Left cardiac atrium (tissue), 4 donors: ENCODE data around the gene TIMM17A. TPM values are rescaled to one million over a fixed set of nuclear protein-coding genes. Genes with fewer than 3 reads are reported as not detected.
A peak's percentile ranks its signal among the peaks of the same experiment; 100 is the strongest.

ENCODE experiments used
- ATAC-seq, 2 donors: fragments of 200-7000 bp; cut with Tn5 transposase; one replicate each; pipeline ENCODE4 v1.9.1; 2020; ENCODE audit warnings: mild to moderate bottlenecking in 2 of 2, moderate library complexity in 2 of 2
- DNase-seq: peaks from one replicate; pipeline ENCODE4 v3.0.0-alpha.2; 2020
- intact Hi-C, 2 donors: fragments of 100-400 bp; cut with DNase I; formaldehyde crosslinking; loops; one replicate each; pipeline versions ENCODE4 v1.14.1 to v1.15.1; 2022 to 2023
- long read RNA-seq: library from polyadenylated mRNA; unstranded; transcript quantifications from one replicate; pipeline ENCODE4 v2.0.0, GENCODE V29; 2021
- total RNA-seq, 2 donors: library from RNA; stranded (reverse); fragmentation: NEBNext Ultra II Directional; extraction: Animal tissue kit (Norgen Biotek cat#: 25700); gene quantifications; one replicate each; pipeline ENCODE4 v1.2.1, GENCODE V29; 2021
- donor health status: DM: no; HTN: yes; CAD: no.
- donor health status: DM: no; HTN: yes; CAD: no; lungs with severe emphysema.
- donor health status: DM: yes; HTN: yes; CAD: no.
- donor health status: Dilated cardiomyopathy.

The TIMM17A gene
- total RNA-seq = 10 to 100 TPM; 64.7 to 94.4 TPM
- long read RNA-seq, transcript TIMM17A-201 (6 exons, 1,659 nt) = major isoform, 67 of 76 reads
- long read RNA-seq, partial matches to known transcripts = 1 of 76 reads
- long read RNA-seq, other reads (novel, unspliced or antisense) = 8 of 76 reads

DNA sequence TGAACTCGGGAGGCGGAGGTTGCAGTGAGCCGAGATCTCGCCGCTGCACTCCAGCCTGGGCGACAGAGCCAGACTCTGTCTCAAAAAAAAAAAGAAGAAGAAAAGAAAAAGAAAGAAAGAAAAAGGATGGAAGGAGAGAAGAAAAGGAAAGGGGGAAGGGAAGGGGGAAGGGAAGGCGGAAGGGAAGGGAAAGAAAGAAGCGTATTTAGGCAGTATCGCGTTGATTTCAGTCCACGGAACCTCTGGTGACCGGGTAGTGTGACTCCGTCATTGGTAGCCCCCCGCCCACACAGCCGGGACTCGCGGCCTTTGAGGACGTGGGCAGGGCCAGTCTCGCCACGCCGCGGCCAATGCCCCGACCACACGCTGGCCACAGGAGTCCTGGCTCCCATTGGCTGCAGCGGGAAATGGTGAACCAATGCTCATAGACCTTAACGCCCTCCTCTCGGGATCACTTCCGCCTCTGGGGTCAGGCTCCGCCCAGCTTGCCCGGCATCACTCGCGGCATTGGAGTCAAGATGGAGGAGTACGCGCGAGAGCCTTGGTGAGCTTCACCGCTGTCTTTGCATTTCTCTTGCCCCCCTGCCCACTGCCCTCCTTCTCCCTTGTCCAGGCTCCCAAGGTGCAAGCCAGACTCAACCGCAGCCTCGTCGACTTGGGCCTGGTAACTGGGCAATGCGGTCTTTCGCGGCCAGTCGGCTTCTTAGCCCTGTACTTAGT is at the start of gene TIMM17A:
Gene TIMM17A (plus strand): TSS at position 495 of the 720 bp plus-strand sequence. CDS start 24 bp downstream, at position 519.
- intact Hi-C loops = no loop called here
- ATAC-seq (peak; percentile 100), DNase-seq (peak; percentile 98)

- DNase-seq (no peak), ATAC-seq (no peak)
- intact Hi-C loops = no loop called here
Measured at GRCh38 chr1:201906336-201906735, 49.0 kb upstream of the TIMM17A start.

DNA sequence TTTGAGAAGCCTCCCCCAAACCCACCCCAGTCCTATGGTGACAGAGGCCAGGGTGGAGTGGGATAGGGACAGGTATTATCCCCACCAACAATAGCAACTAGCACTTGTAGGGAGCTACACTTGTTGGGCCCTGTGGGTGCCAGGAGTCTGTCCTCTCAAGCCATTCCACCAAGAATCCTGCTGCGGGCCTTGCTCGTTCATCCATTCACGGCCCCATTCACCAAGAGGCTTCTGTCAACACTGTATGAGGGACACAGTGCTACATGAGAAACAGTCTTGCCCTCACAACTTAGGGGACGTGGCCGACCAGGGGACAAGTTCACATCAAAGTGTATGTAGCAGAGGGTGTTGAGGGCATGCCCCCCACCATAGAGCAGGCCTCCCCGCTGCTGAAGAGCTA is 47.7 kb upstream of the TIMM17A start:
- ATAC-seq (no peak), DNase-seq (no peak)
- intact Hi-C loops = no loop called here

- DNase-seq (no peak), ATAC-seq (no peak)
- intact Hi-C loops = no loop called here
Measured at GRCh38 chr1:201911826-201912571, 43.3 kb upstream of the TIMM17A start.

GRCh38 chr1:201912832-201913231 is 42.5 kb upstream of the TIMM17A start:
- DNase-seq (no peak), ATAC-seq (no peak)
- intact Hi-C loops = no loop called here

GRCh38 chr1:201914456-201915235 is 40.7 kb upstream of the TIMM17A start:
- no peak for ATAC-seq
- DNase-seq = no peak
- intact Hi-C loops = no loop called here

GRCh38 chr1:201916649-201917249 is 38.6 kb upstream of the TIMM17A start:
- intact Hi-C loops = no loop called here
- DNase-seq (peak; percentile 76), ATAC-seq (peak; percentile 64 to 79)

DNA sequence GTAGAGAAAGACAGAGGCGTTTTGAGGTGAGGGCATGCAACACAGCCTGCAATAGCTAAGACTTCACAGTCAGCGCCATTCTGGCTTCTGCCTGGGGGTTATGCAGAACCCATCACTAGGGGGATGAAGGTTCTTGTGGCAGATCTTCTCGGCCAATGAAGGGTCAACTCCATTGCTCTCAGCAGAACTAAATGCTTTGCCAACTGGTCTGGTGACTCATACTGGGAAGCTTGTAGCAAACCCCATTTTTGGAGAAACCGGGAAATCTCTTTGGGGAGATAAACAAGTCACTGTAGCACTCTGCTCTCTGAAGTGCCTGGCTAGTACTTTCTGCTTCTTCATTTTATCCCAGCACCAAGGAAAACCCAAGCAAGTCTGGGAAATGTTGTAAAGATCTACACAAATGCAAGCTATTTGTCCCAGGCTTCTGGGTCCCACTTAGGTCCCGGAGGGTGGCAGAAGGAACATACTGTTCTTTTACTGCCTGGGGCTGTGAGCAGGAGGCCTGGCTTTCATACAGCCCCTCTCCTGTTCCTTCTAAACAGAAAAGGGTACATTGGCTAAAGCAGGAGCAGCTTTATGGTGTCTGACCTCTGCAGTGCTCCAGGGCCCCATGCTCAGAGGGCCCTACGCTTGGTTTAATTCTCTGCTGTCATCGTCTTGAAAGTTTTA is 37.8 kb upstream of the TIMM17A start:
- ATAC-seq (peak; percentile 74 to 87), DNase-seq (no peak)
- intact Hi-C loops = no loop called here

GRCh38 chr1:201918343-201918742 is 37.0 kb upstream of the TIMM17A start:
- intact Hi-C loops = no loop called here
- DNase-seq (no peak), ATAC-seq (no peak)

DNA sequence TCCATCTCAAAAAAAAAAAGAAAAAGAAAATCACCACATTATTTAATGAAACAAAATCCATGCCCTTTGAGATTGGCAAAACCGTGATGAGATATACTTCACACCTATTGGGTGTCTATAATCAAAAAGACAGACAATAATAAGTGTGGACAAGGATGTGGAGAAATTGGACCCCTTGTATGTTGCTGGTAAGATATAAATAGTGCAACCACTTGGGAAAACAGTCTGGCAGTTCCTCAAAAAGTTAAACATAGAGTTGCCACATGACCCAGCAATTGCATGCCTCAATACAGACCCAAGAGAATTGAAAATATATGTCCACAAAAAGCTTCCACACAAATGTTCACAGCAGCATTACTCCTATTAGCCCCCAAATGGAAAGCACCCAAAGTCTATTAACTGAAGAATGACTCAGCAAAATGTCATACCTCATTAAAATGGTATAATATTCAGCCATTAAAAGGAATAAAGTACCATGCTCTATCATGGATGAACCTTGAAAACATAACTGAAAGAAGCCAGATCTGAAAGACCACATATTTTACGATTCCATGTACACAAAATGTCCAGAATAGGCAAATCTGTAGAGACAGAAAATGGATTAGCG is 33.2 kb upstream of the TIMM17A start:
- intact Hi-C loops = no loop called here
- no peak for ATAC-seq
- DNase-seq = no peak

DNA sequence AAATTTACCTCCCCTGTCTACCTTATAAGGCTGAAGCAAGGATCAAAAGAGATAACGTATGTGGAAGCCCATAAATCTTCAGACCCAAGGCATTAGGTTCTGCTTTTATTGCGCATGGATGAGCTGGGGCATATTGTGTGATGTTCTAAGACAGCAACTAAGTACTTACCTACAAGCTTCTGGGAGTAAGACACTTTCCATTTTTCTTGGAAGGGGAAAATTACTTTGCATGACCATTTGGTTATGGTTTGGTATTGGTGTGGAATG is 30.1 kb upstream of the TIMM17A start:
- DNase-seq (no peak), ATAC-seq (no peak)
- intact Hi-C loops = no loop called here

DNA sequence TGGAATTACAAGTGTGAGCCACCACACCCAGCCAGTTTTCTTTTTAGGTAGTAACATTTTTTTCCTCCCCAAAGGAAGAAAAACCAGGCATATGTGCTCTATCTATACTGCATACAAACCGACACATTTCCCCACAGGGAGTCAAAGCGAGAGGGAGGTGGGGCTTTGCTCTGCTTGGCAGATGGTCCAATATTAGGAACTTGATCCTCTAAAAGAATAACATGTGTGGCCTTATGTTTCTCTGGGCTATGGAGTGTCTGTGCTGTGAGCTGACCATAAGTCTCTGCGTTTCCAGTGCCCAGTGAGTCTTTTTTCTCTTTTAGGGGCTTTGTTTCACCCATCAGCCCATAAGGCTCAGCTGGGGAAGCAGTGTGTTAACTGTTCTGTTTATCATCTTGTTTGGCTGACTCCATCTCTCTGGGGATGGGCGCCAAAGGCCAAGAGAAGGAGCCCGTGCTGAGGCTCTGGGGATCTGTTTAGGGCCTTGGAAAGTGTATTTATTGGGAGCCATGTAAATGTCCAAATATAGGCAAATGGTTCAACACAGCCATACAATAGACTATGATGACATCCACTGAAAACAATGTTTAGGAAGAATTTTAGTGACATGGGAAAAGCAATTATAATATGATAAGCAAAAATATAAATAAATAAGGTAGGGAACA is 29.2 kb upstream of the TIMM17A start:
- intact Hi-C loops = no loop called here
- no peak for DNase-seq
- no peak for ATAC-seq

DNA sequence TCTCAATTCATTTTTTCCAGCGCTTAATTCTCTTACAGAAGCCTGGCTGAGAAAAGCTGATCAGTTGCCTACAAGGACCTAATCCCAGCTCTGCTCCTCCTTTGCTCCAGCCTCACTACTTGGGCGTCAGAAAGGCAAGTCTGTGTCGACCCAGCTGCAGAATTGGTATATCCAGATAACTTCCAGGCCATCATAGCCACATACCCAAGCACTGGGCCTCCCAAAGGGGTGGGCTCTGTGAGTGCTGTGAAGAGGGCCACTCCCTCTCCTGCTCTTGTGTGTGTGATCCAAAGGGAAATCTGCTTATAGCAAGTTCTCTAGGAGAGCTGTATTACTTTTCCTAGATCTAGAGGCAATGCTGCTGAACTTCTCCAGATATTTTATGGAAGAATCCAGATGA is 27.0 kb upstream of the TIMM17A start:
- no peak for DNase-seq
- intact Hi-C loops = no loop called here
- ATAC-seq = no peak

- intact Hi-C loops = no loop called here
- ATAC-seq (no peak), DNase-seq (no peak)
Measured at GRCh38 chr1:201930137-201930536, 25.2 kb upstream of the TIMM17A start.

GRCh38 chr1:201930803-201931202 is 24.5 kb upstream of the TIMM17A start:
- ATAC-seq (no peak), DNase-seq (no peak)
- intact Hi-C loops = no loop called here

GRCh38 chr1:201933840-201934430 is 21.4 kb upstream of the TIMM17A start:
- ATAC-seq (no peak), DNase-seq (no peak)
- intact Hi-C loops = no loop called here

DNA sequence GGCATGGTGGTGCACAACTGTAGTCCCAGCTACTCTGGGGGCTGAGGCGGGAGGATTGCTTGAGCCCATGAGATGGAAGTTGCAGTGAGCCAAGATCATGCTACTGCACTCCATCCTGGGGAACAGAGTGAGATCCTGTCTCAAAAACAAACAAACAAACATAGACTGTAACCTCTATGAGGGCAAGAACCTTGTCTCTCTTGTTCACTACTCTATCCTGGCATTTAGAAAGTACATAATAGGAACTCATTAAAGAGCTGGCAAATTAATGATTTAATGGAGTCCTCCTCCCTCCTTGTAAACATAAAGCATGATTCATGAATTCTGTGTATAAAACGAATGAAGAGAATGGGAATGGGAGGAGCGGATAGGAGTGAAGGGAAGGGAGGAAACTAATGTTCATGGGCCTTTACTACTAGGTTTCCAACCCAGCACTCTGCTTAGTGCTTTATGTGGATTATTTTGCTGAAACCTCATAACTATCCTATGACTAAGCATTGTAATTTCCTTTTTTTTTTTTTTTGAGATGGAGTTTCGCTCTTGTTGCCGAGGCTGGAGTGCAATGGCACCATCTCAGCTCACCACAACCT is 17.6 kb upstream of the TIMM17A start:
- DNase-seq (no peak), ATAC-seq (peak; percentile 14 to 61)
- intact Hi-C loops = no loop called here
